ENCODE results near the gene ASMT. TPM values are rescaled to one million over a fixed set of nuclear protein-coding genes. Genes with fewer than 3 reads are reported as not detected.
"Not testable (repeated sequence)": the region's sequence is repeated elsewhere in the genome, so short reads cannot be mapped to it uniquely, and the experiment has no call there.

ASMT gene
- total RNA-seq, 1 donor from 2014 or later: not detected

- no peak overlapping the region for H2AFZ ChIP-seq (ENCODE audit: low read depth, low read length)
- DNase-seq (ENCODE audit: low read depth) (no peak), FAIRE-seq (no peak)
- H3K79me2 ChIP-seq (ENCODE audit: insufficient read depth, low read length): no peaks in the 10 kb centered on the region
- H3K4me1 ChIP-seq (ENCODE audit: insufficient read depth, low read length): no peaks in the 10 kb centered on the region
- Mint-ChIP-seq H3K4me1 (ENCODE audit: low read depth, unreplicated experiment) (no peaks in the 10 kb centered on the region), H3K27ac (ENCODE audit: unreplicated experiment) (no peak overlapping the region), H3K36me3 (ENCODE audit: low read depth, unreplicated experiment) (peaks cover 3% of the 10 kb centered on the region), H3K9me3 (ENCODE audit: unreplicated experiment) (no peaks in the 10 kb centered on the region), H3K4me3 (ENCODE audit: unreplicated experiment) (no peak overlapping the region), H3K27me3 (ENCODE audit: low read depth, unreplicated experiment) (no peaks in the 10 kb centered on the region)
- H3K36me3 ChIP-seq (ENCODE audit: insufficient read depth, low read length): no peaks in the 10 kb centered on the region
- no peaks in the 10 kb centered on the region for H3K27me3 ChIP-seq (ENCODE audit: insufficient read depth, low read length)
- H3K9ac ChIP-seq (ENCODE audit: low read length): no peak overlapping the region
- no peak overlapping the region for H3K27ac ChIP-seq (ENCODE audit: low read depth, low read length)
- no peak overlapping the region for H3K4me2 ChIP-seq (ENCODE audit: low read length)
- no peaks in the 10 kb centered on the region for H3K9me3 ChIP-seq (ENCODE audit: insufficient read depth, low read depth, low read length)
- no peaks in the 10 kb centered on the region for H4K20me1 ChIP-seq (ENCODE audit: insufficient read depth, low read length)
- TF ChIP-seq CTCF (IDR thresholded peaks at IDR 0.05; ENCODE audit: insufficient read depth, low read depth, low read length): no peak
- TF ChIP-seq EZH2 (IDR thresholded peaks at IDR 0.05; ENCODE audit: insufficient read depth, low read length): no peak
- H3K4me3 ChIP-seq (ENCODE audit: insufficient read depth, low read depth, low read length): no peak overlapping the region
Observed at GRCh38 chrX:1618689-1619088, 3.8 kb downstream of the ASMT start.

- Mint-ChIP-seq H3K36me3 (ENCODE audit: low read depth, unreplicated experiment) (no peaks in the 10 kb centered on the region), H3K27ac (ENCODE audit: unreplicated experiment) (no peak overlapping the region), H3K4me3 (ENCODE audit: unreplicated experiment) (no peak overlapping the region), H3K9me3 (ENCODE audit: unreplicated experiment) (peaks cover 2% of the 10 kb centered on the region), H3K27me3 (ENCODE audit: low read depth, unreplicated experiment) (peaks cover 2% of the 10 kb centered on the region), H3K4me1 (ENCODE audit: low read depth, unreplicated experiment) (no peaks in the 10 kb centered on the region)
- H3K27ac ChIP-seq (ENCODE audit: low read depth, low read length): no peak overlapping the region
- no peaks in the 10 kb centered on the region for H3K79me2 ChIP-seq (ENCODE audit: insufficient read depth, low read length)
- TF ChIP-seq EZH2 (IDR thresholded peaks at IDR 0.05; ENCODE audit: insufficient read depth, low read length) (no peak), CTCF (IDR thresholded peaks at IDR 0.05; ENCODE audit: insufficient read depth, low read depth, low read length) (no peak)
- no peak overlapping the region for H2AFZ ChIP-seq (ENCODE audit: low read depth, low read length)
- FAIRE-seq: no peak
- no peak overlapping the region for H3K9ac ChIP-seq (ENCODE audit: low read length)
- H4K20me1 ChIP-seq (ENCODE audit: insufficient read depth, low read length): no peaks in the 10 kb centered on the region
- H3K4me2 ChIP-seq (ENCODE audit: low read length): no peak overlapping the region
- H3K9me3 ChIP-seq (ENCODE audit: insufficient read depth, low read depth, low read length): no peaks in the 10 kb centered on the region
- H3K27me3 ChIP-seq (ENCODE audit: insufficient read depth, low read length): no peaks in the 10 kb centered on the region
- no peak overlapping the region for H3K4me3 ChIP-seq (ENCODE audit: insufficient read depth, low read depth, low read length)
- no peaks in the 10 kb centered on the region for H3K4me1 ChIP-seq (ENCODE audit: insufficient read depth, low read length)
- no peak for DNase-seq (ENCODE audit: low read depth)
- no peaks in the 10 kb centered on the region for H3K36me3 ChIP-seq (ENCODE audit: insufficient read depth, low read length)
Observed at GRCh38 chrX:1623691-1624090, 8.8 kb downstream of the ASMT start.

- DNase-seq (ENCODE audit: low read depth); H3K27ac ChIP-seq (ENCODE audit: low read depth, low read length); H3K9me3 Mint-ChIP-seq (ENCODE audit: unreplicated experiment); H3K4me1 Mint-ChIP-seq (ENCODE audit: low read depth, unreplicated experiment); H4K20me1 ChIP-seq (ENCODE audit: insufficient read depth, low read length); H3K4me1 ChIP-seq (ENCODE audit: insufficient read depth, low read length); H3K4me2 ChIP-seq (ENCODE audit: low read length); H3K36me3 Mint-ChIP-seq (ENCODE audit: low read depth, unreplicated experiment); FAIRE-seq; H2AFZ ChIP-seq (ENCODE audit: low read depth, low read length); H3K4me3 Mint-ChIP-seq (ENCODE audit: unreplicated experiment); H3K79me2 ChIP-seq (ENCODE audit: insufficient read depth, low read length); H3K36me3 ChIP-seq (ENCODE audit: insufficient read depth, low read length); H3K27me3 ChIP-seq (ENCODE audit: insufficient read depth, low read length); H3K4me3 ChIP-seq (ENCODE audit: insufficient read depth, low read depth, low read length); H3K9ac ChIP-seq (ENCODE audit: low read length); H3K27ac Mint-ChIP-seq (ENCODE audit: unreplicated experiment); H3K9me3 ChIP-seq (ENCODE audit: insufficient read depth, low read depth, low read length); H3K27me3 Mint-ChIP-seq (ENCODE audit: low read depth, unreplicated experiment): not testable (repeated sequence)
Observed at GRCh38 chrX:1624158-1624860, 9.4 kb downstream of the ASMT start.

- FAIRE-seq; H3K9me3 Mint-ChIP-seq (ENCODE audit: unreplicated experiment); DNase-seq (ENCODE audit: low read depth); H3K4me3 Mint-ChIP-seq (ENCODE audit: unreplicated experiment); H3K36me3 ChIP-seq (ENCODE audit: insufficient read depth, low read length); H3K36me3 Mint-ChIP-seq (ENCODE audit: low read depth, unreplicated experiment); H3K4me2 ChIP-seq (ENCODE audit: low read length); H3K9ac ChIP-seq (ENCODE audit: low read length); H3K27ac ChIP-seq (ENCODE audit: low read depth, low read length); H3K9me3 ChIP-seq (ENCODE audit: insufficient read depth, low read depth, low read length); H3K27ac Mint-ChIP-seq (ENCODE audit: unreplicated experiment); H3K4me3 ChIP-seq (ENCODE audit: insufficient read depth, low read depth, low read length); H3K27me3 Mint-ChIP-seq (ENCODE audit: low read depth, unreplicated experiment); H3K79me2 ChIP-seq (ENCODE audit: insufficient read depth, low read length); H3K4me1 Mint-ChIP-seq (ENCODE audit: low read depth, unreplicated experiment); H2AFZ ChIP-seq (ENCODE audit: low read depth, low read length); H3K27me3 ChIP-seq (ENCODE audit: insufficient read depth, low read length); H3K4me1 ChIP-seq (ENCODE audit: insufficient read depth, low read length); H4K20me1 ChIP-seq (ENCODE audit: insufficient read depth, low read length): not testable (repeated sequence)
Observed at GRCh38 chrX:1624861-1625215, 10.0 kb downstream of the ASMT start.

Measured in astrocyte (in vitro differentiated cells and primary cell).